Panc1 (cell line): ENCODE data around the gene VPREB1. TPM values are rescaled to one million over a fixed set of nuclear protein-coding genes. Genes with fewer than 3 reads are reported as not detected.

Source experiments
- ATAC-seq: fragments of 200-7000 bp; cut with Tn5 transposase; 2 replicates; pipeline ENCODE4 v1.9.1; 2020; ENCODE audit warnings: mild to moderate bottlenecking, moderate library complexity
- BruUV-seq: library from RNA; stranded (reverse); fragments of 400-500 nt; replicated peaks from 2 replicates; lab custom pipeline; 2021; lab: Mats Ljungman, UMichigan
- CTCF ChIA-PET: fragments of 300-600 bp; sonication (Branson Sonifier 250); formaldehyde crosslinking; loops from one replicate; lab custom pipeline; 2022; ENCODE audit warnings: antibody characterized with exemption; lab: Charles Lee
- POLR2A ChIA-PET: fragments of 300-600 bp; sonication (Branson Sonifier 250); formaldehyde crosslinking; loops from one replicate; lab custom pipeline; 2022; ENCODE audit warnings: antibody characterized with exemption; lab: Charles Lee
- DNase-seq: peaks from one replicate; pipeline ENCODE4 v3.0.0-alpha.2; 2010; ENCODE audit warnings: low read depth, low spot score
- H3K27ac ChIP-seq: 2 replicates; pipeline ENCODE4 v1.5.1; 2011; ENCODE audit warnings: mild to moderate bottlenecking, low read length, inconsistent platforms
- H3K27me3 ChIP-seq: fragments of 200-500 bp; sonication (Bioruptor generic); 2 replicates; pipeline ENCODE4 v1.6.0; 2014; ENCODE audit warnings: low read length, inconsistent platforms; ENCODE audit not compliant: control insufficient read depth, insufficient read depth
- H3K36me3 ChIP-seq: fragments of 200-500 bp; sonication (Bioruptor generic); 2 replicates; pipeline ENCODE4 v1.5.1; 2014; ENCODE audit warnings: inconsistent platforms, mild to moderate bottlenecking, low read length, moderate library complexity; ENCODE audit not compliant: control insufficient read depth, insufficient read depth
- H3K4me1 ChIP-seq: 2 replicates; pipeline ENCODE4 v1.5.1; 2011; ENCODE audit warnings: inconsistent platforms, mild to moderate bottlenecking, low read length, moderate library complexity; ENCODE audit not compliant: control insufficient read depth, insufficient read depth
- H3K4me3 ChIP-seq, 2 experiments: 2 replicates each; pipeline ENCODE4 v1.5.1; 2011 to 2012; ENCODE audit warnings: low read depth in 2 of 2, low read length in 2 of 2, mild to moderate bottlenecking in 2 of 2, inconsistent platforms in 1 of 2, moderate library complexity in 1 of 2
- H3K9me3 ChIP-seq: fragments of 200-500 bp; sonication (Bioruptor generic); 2 replicates; pipeline ENCODE4 v1.5.1; 2014; ENCODE audit warnings: low read depth, mild to moderate bottlenecking, inconsistent platforms, low read length, moderate library complexity; ENCODE audit not compliant: control insufficient read depth, insufficient read depth
- CTCF ChIP-seq: fragments of 450-650 bp; IDR thresholded peaks from 2 replicates; pipeline ENCODE4 v1.5.1; 2017; ENCODE audit warnings: mild to moderate bottlenecking
- POLR2AphosphoS5 ChIP-seq: IDR thresholded peaks from 2 replicates; pipeline ENCODE4 v1.6.1; 2012; ENCODE audit warnings: mild to moderate bottlenecking, low read depth, low read length, moderate library complexity
- REST ChIP-seq, 2 experiments: IDR thresholded peaks; 2 replicates each; pipeline ENCODE4 v1.6.1; 2011 to 2012; ENCODE audit warnings: low read depth in 2 of 2, control low read depth in 1 of 2, low read length in 1 of 2, mild to moderate bottlenecking in 1 of 2, moderate library complexity in 1 of 2; ENCODE audit not compliant: insufficient read depth in 1 of 2
- SIN3A ChIP-seq: IDR thresholded peaks from 2 replicates; pipeline ENCODE4 v1.6.1; 2012; ENCODE audit warnings: low read depth, mild to moderate bottlenecking, low read length, moderate library complexity, borderline replicate concordance; ENCODE audit not compliant: insufficient read depth
- TCF7L2 ChIP-seq: IDR thresholded peaks from 2 replicates; pipeline ENCODE4 v1.6.1; 2011; ENCODE audit warnings: mild to moderate bottlenecking, low read depth, low read length, inconsistent platforms
- in situ Hi-C: cut with HindIII; loops from 2 replicates; pipeline ENCODE4 v1.10.0; 2016; ENCODE audit warnings: low sequenced_read_pairs, low pct_unique_long_range_greater_than_20kb
- intact Hi-C: fragments of 100-400 bp; cut with micrococcal nuclease; formaldehyde crosslinking; loops from one replicate; pipeline ENCODE4 v1.10.0; 2022; ENCODE audit not compliant: unreplicated experiment
- total RNA-seq: library from RNA; stranded (reverse); gene quantifications from one replicate; pipeline ENCODE4 v1.2.1, GENCODE V29; 2021; ENCODE audit not compliant: unreplicated experiment

The VPREB1 gene
- total RNA-seq, 1 experiment from 2014 or later: not detected

DNA sequence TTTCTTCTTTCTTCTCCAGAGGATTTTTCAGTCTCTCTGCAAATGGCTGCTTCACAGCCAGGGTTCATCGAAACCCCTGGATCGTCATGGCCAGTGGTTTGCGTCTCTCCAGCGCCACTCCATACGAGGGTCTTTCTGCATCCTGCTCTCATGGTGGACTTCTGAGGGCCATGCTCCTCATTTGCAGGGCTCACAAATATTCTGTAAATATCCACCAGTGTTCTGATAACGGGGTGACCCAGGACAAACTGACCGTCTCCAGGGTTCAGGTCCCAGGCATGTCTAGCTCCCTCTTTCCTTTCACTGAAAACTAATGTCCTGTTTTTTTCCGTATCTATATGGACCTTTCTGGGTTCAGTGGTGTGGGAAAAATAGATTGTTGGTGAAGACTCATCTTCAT lies 15.7 kb upstream of the VPREB1 start:
- H3K4me1 ChIP-seq: no peaks in the 10 kb centered on the region
- no peaks in the 10 kb centered on the region for H3K9me3 ChIP-seq
- no TSS peak for BruUV-seq
- CTCF ChIA-PET: no interaction called here
- no peak for DNase-seq
- POLR2A ChIA-PET: no interaction called here
- TF ChIP-seq POLR2AphosphoS5 (no peak), TCF7L2 (no peak)
- no peak overlapping the region for H3K27ac ChIP-seq
- H3K27me3 ChIP-seq: no peaks in the 10 kb centered on the region
- no peak for ATAC-seq
- in situ Hi-C loops (no loop called here), intact Hi-C loops (no loop called here)
- no peak overlapping the region for H3K4me3 ChIP-seq
- H3K36me3 ChIP-seq: no peaks in the 10 kb centered on the region

DNA sequence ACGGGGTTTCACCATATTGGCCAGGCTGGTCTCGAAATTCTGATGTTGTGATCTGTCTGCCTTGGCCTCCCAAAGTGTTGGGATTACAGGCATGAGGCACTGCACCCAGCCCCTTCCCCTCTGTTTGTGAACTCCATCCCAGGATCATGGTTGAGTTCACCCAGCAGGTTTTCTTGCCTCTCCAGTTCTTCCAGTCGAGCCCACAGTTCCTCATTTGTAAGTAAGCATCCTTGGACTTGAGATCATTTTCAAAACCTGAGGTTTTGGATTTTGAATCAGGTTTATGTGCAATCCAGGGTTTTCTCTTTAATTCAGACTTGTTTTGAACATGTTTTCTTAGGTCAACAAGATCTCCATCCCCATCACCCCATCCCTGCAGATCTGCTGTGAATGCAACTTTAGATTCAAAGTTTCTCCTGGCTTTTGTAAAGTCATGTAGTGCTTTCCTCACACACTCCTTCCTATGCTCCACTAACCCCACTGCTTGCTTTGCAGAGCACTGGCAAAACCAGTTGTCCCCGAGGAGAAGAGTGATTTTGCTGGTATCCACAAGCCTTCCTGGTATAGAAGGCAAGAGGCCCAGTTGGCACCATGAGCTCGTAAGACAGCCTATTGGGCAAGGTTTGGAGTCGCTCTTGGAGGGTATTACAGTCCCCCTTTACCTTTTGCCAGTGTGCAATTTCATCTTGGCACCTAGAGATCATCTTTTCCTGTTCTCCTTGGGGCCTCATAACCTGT lies 14.7 kb upstream of the VPREB1 start:
- DNase-seq (no peak), ATAC-seq (no peak)
- TF ChIP-seq REST (IDR thresholded peaks at IDR 0.05; ENCODE audit: insufficient read depth in 1 of 2, low read depth in 2 of 2, low read length in 1 of 2) (no peak), TCF7L2 (no peak), CTCF (no peak), POLR2AphosphoS5 (no peak), SIN3A (no peak)
- H3K4me3 ChIP-seq: no peak overlapping the region
- ChIA-PET CTCF (no interaction called here), POLR2A (no interaction called here)
- no peaks in the 10 kb centered on the region for H3K36me3 ChIP-seq
- intact Hi-C loops: no loop called here
- H3K9me3 ChIP-seq: no peaks in the 10 kb centered on the region
- in situ Hi-C loops: no loop called here
- H3K27me3 ChIP-seq: no peaks in the 10 kb centered on the region
- no TSS peak for BruUV-seq
- no peaks in the 10 kb centered on the region for H3K4me1 ChIP-seq
- H3K27ac ChIP-seq: no peak overlapping the region

DNA sequence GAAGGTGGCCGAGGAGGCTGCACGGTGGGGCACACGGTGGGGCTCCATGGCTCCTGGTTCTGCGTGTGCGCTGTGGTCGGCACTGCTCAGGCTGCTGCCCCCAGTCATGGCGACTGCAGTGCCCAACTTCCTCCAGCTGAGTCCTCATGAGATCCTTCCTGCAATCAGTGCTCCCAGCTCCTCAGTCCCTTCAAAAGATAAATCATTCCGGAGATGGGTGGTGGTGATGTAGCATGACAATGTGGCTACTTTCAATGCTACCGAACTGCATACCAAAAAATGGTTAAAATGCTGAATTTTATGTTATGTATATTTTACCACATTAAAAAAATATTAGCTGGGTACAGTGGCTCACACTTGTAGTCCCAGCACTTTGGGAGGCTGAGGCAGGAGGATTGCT lies 14.1 kb upstream of the VPREB1 start:
- no peaks in the 10 kb centered on the region for H3K36me3 ChIP-seq
- CTCF ChIA-PET: no interaction called here
- no TSS peak for BruUV-seq

More for the DNA sequence above, 14.1 kb upstream of the VPREB1 start:
- in situ Hi-C loops (no loop called here), intact Hi-C loops (no loop called here)
- Histone ChIP-seq H3K27ac (no peak overlapping the region), H3K4me3 (no peak overlapping the region), H3K9me3 (no peaks in the 10 kb centered on the region), H3K4me1 (no peaks in the 10 kb centered on the region), H3K27me3 (no peaks in the 10 kb centered on the region)
- no peak for DNase-seq
- POLR2A ChIA-PET: no interaction called here
- no peak for ATAC-seq
- TF ChIP-seq REST (IDR thresholded peaks at IDR 0.05; ENCODE audit: insufficient read depth in 1 of 2, low read depth in 2 of 2, low read length in 1 of 2): no peak
- no peak for TF ChIP-seq SIN3A
- TF ChIP-seq POLR2AphosphoS5: no peak
- no peak for TF ChIP-seq TCF7L2
- TF ChIP-seq CTCF: no peak
